ENCODE data around the gene CECR2.

CECR2 gene

GRCh38 chr22:17347724-17348123 is 21.5 kb upstream of the CECR2 start:
- no peaks in the 10 kb centered on the region for H3K27me3 ChIP-seq (replicated peaks; ENCODE audit: insufficient read depth, low read length)
- no peak overlapping the region for H3K4me2 ChIP-seq (ENCODE audit: low read depth, low read length)
- H3K9me2 ChIP-seq (replicated peaks; ENCODE audit: insufficient read depth, low read length): no peaks in the 10 kb centered on the region
- no peak for DNase-seq
- no peak for TF ChIP-seq EZH2 (optimal IDR thresholded peaks at IDR 0.05; ENCODE audit: low read depth, low read length)
- no peak for TF ChIP-seq EZH2phosphoT487 (IDR thresholded peaks at IDR 0.05; ENCODE audit: low read length)
- no peak for TF ChIP-seq CTCF (IDR thresholded peaks at IDR 0.05; ENCODE audit: low read length)
- H3K9me3 ChIP-seq (replicated peaks; ENCODE audit: insufficient read depth, low read length): no peaks in the 10 kb centered on the region
- H2AFZ ChIP-seq (ENCODE audit: low read length): no peak overlapping the region
- H3K36me3 ChIP-seq (replicated peaks; ENCODE audit: insufficient read depth, low read length): no peaks in the 10 kb centered on the region
- H3K4me3 ChIP-seq (ENCODE audit: low read length): no peak overlapping the region
- H3K79me2 ChIP-seq (ENCODE audit: low read length): no peaks in the 10 kb centered on the region
- no peak overlapping the region for H3K27ac ChIP-seq (ENCODE audit: low read length)
- no peak overlapping the region for H3K9ac ChIP-seq (ENCODE audit: low read length)
- no peaks in the 10 kb centered on the region for H4K20me1 ChIP-seq (ENCODE audit: insufficient read depth, low read length)
- H3K4me1 ChIP-seq (ENCODE audit: low read length): no peaks in the 10 kb centered on the region
- no peaks in the 10 kb centered on the region for H3F3A ChIP-seq (ENCODE audit: insufficient read depth, low read length)

DNA sequence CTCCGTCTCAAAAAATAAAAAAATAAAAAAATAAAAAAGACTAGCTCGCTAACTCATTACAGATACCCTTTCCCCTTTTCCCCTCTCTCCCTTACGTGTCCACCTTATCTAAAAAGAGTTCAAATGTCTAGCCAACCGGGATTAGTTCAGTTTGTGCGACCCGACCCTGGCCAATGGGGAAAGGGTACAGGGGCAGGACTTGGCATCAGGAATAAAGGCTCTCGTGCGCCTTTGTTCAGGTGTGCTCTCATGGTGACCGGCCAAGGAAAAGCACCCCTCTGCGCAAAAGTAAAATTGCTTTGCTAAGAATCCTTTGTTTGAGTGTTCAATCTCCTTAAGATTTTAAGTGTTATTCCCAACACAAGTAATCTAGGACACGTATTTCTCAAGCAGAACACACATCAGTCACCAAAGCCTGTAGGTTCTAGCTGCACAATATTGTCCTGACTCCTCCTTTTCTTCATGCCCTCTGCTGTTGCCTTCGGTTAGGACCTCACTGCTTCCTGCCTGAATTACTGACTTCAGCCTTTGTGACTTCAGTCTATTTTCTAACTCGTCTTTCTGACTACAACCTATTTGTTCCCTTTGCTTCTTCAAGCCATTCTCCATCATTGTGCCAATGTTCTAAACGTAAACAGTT is 20.7 kb upstream of the CECR2 start:
- Histone ChIP-seq H3K9ac (ENCODE audit: low read length) (no peak overlapping the region), H4K20me1 (ENCODE audit: insufficient read depth, low read length) (no peaks in the 10 kb centered on the region), H3K4me2 (ENCODE audit: low read depth, low read length) (peak overlapping the region; percentile 20; the same call in 1 of the 2 replicates), H3K9me2 (replicated peaks; ENCODE audit: insufficient read depth, low read length) (no peaks in the 10 kb centered on the region), H3K27ac (ENCODE audit: low read length) (no peak overlapping the region), H2AFZ (ENCODE audit: low read length) (no peak overlapping the region), H3K4me3 (ENCODE audit: low read length) (no peak overlapping the region), H3K4me1 (ENCODE audit: low read length) (no peaks in the 10 kb centered on the region), H3K27me3 (replicated peaks; ENCODE audit: insufficient read depth, low read length) (no peaks in the 10 kb centered on the region), H3K9me3 (replicated peaks; ENCODE audit: insufficient read depth, low read length) (no peaks in the 10 kb centered on the region), H3K36me3 (replicated peaks; ENCODE audit: insufficient read depth, low read length) (no peaks in the 10 kb centered on the region), H3K79me2 (ENCODE audit: low read length) (no peaks in the 10 kb centered on the region), H3F3A (ENCODE audit: insufficient read depth, low read length) (no peaks in the 10 kb centered on the region)
- DNase-seq: no peak
- TF ChIP-seq CTCF (IDR thresholded peaks at IDR 0.05; ENCODE audit: low read length): no peak
- no peak for TF ChIP-seq EZH2 (optimal IDR thresholded peaks at IDR 0.05; ENCODE audit: low read depth, low read length)

DNA sequence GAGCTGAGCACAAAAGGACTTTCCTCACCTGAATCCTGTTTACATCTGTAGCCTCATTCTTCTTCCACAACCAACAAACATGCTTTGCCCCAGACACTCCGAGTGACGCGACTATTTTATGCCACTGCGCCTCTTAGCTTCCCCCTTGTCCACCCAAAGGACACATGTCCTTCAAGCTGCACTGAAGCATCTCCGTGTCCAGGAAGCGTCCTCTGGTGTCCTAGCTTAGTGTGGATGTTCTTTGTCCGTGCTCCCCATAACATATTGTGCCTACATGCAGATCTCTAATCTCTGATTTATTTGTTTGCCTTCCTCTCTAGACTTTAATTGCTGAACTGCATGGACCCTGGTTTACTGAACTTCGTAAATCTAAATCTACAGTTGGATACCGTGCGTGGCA is 20.1 kb upstream of the CECR2 start:
- Histone ChIP-seq H2AFZ (ENCODE audit: low read length) (0 out of 2 replicates have a peak overlapping the region, but pooled peaks have one; percentile 12), H3K4me3 (ENCODE audit: low read length) (no peak overlapping the region; the same call in 1 of the 2 replicates), H3K9ac (ENCODE audit: low read length) (no peak overlapping the region), H3K4me1 (ENCODE audit: low read length) (no peaks in the 10 kb centered on the region), H3K79me2 (ENCODE audit: low read length) (no peaks in the 10 kb centered on the region), H3K36me3 (replicated peaks; ENCODE audit: insufficient read depth, low read length) (no peaks in the 10 kb centered on the region), H3K27me3 (replicated peaks; ENCODE audit: insufficient read depth, low read length) (no peaks in the 10 kb centered on the region), H3K4me2 (ENCODE audit: low read depth, low read length) (peak overlapping the region; percentile 20), H4K20me1 (ENCODE audit: insufficient read depth, low read length) (no peaks in the 10 kb centered on the region), H3K27ac (ENCODE audit: low read length) (no peak overlapping the region), H3K9me2 (replicated peaks; ENCODE audit: insufficient read depth, low read length) (no peaks in the 10 kb centered on the region), H3F3A (ENCODE audit: insufficient read depth, low read length) (no peaks in the 10 kb centered on the region), H3K9me3 (replicated peaks; ENCODE audit: insufficient read depth, low read length) (no peaks in the 10 kb centered on the region)
- TF ChIP-seq EZH2 (optimal IDR thresholded peaks at IDR 0.05; ENCODE audit: low read depth, low read length): no peak
- no peak for TF ChIP-seq CTCF (IDR thresholded peaks at IDR 0.05; ENCODE audit: low read length)
- TF ChIP-seq EZH2phosphoT487 (IDR thresholded peaks at IDR 0.05; ENCODE audit: low read length): no peak
- DNase-seq: no peak
